ENCODE results near the gene XPNPEP1.

GRCh38 chr10:109912335-109913281 lies 10.7 kb downstream of the XPNPEP1 start:
- TF ChIP-seq EZH2phosphoT487 (IDR thresholded peaks at IDR 0.05; ENCODE audit: low read depth) (no peak), CTCF (IDR thresholded peaks at IDR 0.05; ENCODE audit: low read depth, low read length) (no peak)
